ENCODE results near the gene CEMIP. TPM values are rescaled to one million over a fixed set of nuclear protein-coding genes. Genes with fewer than 3 reads are reported as not detected.

CEMIP gene
- total RNA-seq, 1 donor = 131 TPM

GRCh38 chr15:80921736-80922410 is 142.7 kb downstream of the CEMIP start:
- H3K4me3 ChIP-seq (ENCODE audit: low read depth, low read length) = no peak overlapping the region
- DNase-seq (ENCODE audit: low read depth) = no peak
- TF ChIP-seq CTCF (IDR thresholded peaks at IDR 0.05; ENCODE audit: insufficient read depth, low read depth, low read length) = no peak

- no peak overlapping the region for H3K4me3 ChIP-seq (ENCODE audit: low read depth, low read length)
- no peak for TF ChIP-seq CTCF (IDR thresholded peaks at IDR 0.05; ENCODE audit: insufficient read depth, low read depth, low read length)
These were observed 144.5 kb downstream of the CEMIP start for GRCh38 chr15:80923668-80924067.

GRCh38 chr15:80924278-80924677 is 145.1 kb downstream of the CEMIP start:
- H3K4me3 ChIP-seq (ENCODE audit: low read depth, low read length) = no peak overlapping the region
- no peak for TF ChIP-seq CTCF (IDR thresholded peaks at IDR 0.05; ENCODE audit: insufficient read depth, low read depth, low read length)
- no peak for DNase-seq (ENCODE audit: low read depth)

More at GRCh38 chr15:80923668-80924067, 144.5 kb downstream of the CEMIP start:
- DNase-seq (ENCODE audit: low read depth) = no peak

GRCh38 chr15:80925597-80926059 is 146.5 kb downstream of the CEMIP start:
- no peak for TF ChIP-seq CTCF (IDR thresholded peaks at IDR 0.05; ENCODE audit: insufficient read depth, low read depth, low read length)
- no peak overlapping the region for H3K4me3 ChIP-seq (ENCODE audit: low read depth, low read length)
- DNase-seq (ENCODE audit: low read depth) = no peak

GRCh38 chr15:80926126-80926525 is 147.0 kb downstream of the CEMIP start:
- H3K4me3 ChIP-seq (ENCODE audit: low read depth, low read length) = no peak overlapping the region
- no peak for TF ChIP-seq CTCF (IDR thresholded peaks at IDR 0.05; ENCODE audit: insufficient read depth, low read depth, low read length)
- no peak for DNase-seq (ENCODE audit: low read depth)

- peak; percentile 64 for DNase-seq (ENCODE audit: low read depth)
- no peak overlapping the region for H3K4me3 ChIP-seq (ENCODE audit: low read depth, low read length)
- no peak for TF ChIP-seq CTCF (IDR thresholded peaks at IDR 0.05; ENCODE audit: insufficient read depth, low read depth, low read length)
These were observed 150.1 kb downstream of the CEMIP start for GRCh38 chr15:80929225-80929624.

GRCh38 chr15:80929689-80930088 is 150.5 kb downstream of the CEMIP start:
- DNase-seq (ENCODE audit: low read depth) = peak; percentile 12
- no peak overlapping the region for H3K4me3 ChIP-seq (ENCODE audit: low read depth, low read length)
- TF ChIP-seq CTCF (IDR thresholded peaks at IDR 0.05; ENCODE audit: insufficient read depth, low read depth, low read length) = no peak
